ENCODE data around the gene KHDC1L.

- TF ChIP-seq, protein P1, sequence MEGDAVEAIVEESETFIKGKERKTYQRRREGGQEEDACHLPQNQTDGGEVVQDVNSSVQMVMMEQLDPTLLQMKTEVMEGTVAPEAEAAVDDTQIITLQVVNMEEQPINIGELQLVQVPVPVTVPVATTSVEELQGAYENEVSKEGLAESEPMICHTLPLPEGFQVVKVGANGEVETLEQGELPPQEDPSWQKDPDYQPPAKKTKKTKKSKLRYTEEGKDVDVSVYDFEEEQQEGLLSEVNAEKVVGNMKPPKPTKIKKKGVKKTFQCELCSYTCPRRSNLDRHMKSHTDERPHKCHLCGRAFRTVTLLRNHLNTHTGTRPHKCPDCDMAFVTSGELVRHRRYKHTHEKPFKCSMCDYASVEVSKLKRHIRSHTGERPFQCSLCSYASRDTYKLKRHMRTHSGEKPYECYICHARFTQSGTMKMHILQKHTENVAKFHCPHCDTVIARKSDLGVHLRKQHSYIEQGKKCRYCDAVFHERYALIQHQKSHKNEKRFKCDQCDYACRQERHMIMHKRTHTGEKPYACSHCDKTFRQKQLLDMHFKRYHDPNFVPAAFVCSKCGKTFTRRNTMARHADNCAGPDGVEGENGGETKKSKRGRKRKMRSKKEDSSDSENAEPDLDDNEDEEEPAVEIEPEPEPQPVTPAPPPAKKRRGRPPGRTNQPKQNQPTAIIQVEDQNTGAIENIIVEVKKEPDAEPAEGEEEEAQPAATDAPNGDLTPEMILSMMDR (conservative IDR thresholded peaks at IDR 0.05), result no peak
- no peak for TF ChIP-seq EZH2 (IDR thresholded peaks at IDR 0.05; ENCODE audit: low read depth)
Measured at GRCh38 chr6:73252703-73253102, 27.4 kb upstream of the KHDC1L start.

All from PC-9 (cell line).